HEK293 (cell line): ENCODE data around the gene RPL22.

Experiments used
- ZNF140 ChIP-seq: fragments of 450-650 bp; formaldehyde crosslinking; IDR thresholded peaks from 2 replicates; pipeline ENCODE4 v1.5.1; 2016; ENCODE audit warnings: missing biosample characterization, missing genetic modification characterization
- ZNF416 ChIP-seq: fragments of 450-650 bp; formaldehyde crosslinking; IDR thresholded peaks from 2 replicates; pipeline ENCODE4 v1.5.1; 2016; ENCODE audit warnings: missing biosample characterization, missing genetic modification characterization
- ZNF639 ChIP-seq: fragments of 450-650 bp; formaldehyde crosslinking; IDR thresholded peaks from 2 replicates; pipeline ENCODE4 v1.5.1; 2016; ENCODE audit warnings: missing biosample characterization, missing genetic modification characterization
- ZNF670 ChIP-seq: fragments of 450-650 bp; formaldehyde crosslinking; IDR thresholded peaks from 2 replicates; pipeline ENCODE4 v1.5.1; 2016; ENCODE audit warnings: missing biosample characterization, missing genetic modification characterization, low read depth

- TF ChIP-seq ZNF140 (tag by site-specific recombination) = no peak
- TF ChIP-seq ZNF670 = no peak
- no peak for TF ChIP-seq ZNF639
- TF ChIP-seq ZNF416 (tag by site-specific recombination) = no peak
These were observed 26.8 kb downstream of the RPL22 start for GRCh38 chr1:6172549-6172948.
